Measurements from ENCODE around the gene RNF225. TPM values are rescaled to one million over a fixed set of nuclear protein-coding genes. Genes with fewer than 3 reads are reported as not detected.
"Not testable (repeated sequence)": the region's sequence is repeated elsewhere in the genome, so short reads cannot be mapped to it uniquely, and the experiment has no call there.

Gene RNF225
- total RNA-seq, 1 experiment from 2014 or later: 0.61 TPM

GRCh38 chr19:58368561-58369360 lies 26.7 kb upstream of the RNF225 start:
- intact Hi-C loops (cut with micrococcal nuclease; ENCODE audit: unreplicated experiment): no loop called here
- DNase-seq: no peak
- no peaks in the 10 kb centered on the region for H3K27me3 Mint-ChIP-seq (ENCODE audit: unreplicated experiment)
- peaks cover 4% of the 10 kb centered on the region for H3K36me3 Mint-ChIP-seq (ENCODE audit: insufficient read depth, unreplicated experiment)
- TF ChIP-seq CTCF (IDR thresholded peaks at IDR 0.05; ENCODE audit: unreplicated experiment): no peak
- no peaks in the 10 kb centered on the region for H3K9me3 Mint-ChIP-seq (ENCODE audit: low read depth, unreplicated experiment)
- BruUV-seq (replicated peaks): no TSS peak
- no peak overlapping the region for H3K27ac Mint-ChIP-seq (ENCODE audit: unreplicated experiment)
- CTCF ChIA-PET: interaction anchor here (0.6 kb wide), 1 partner anchor 117 kb away, joined by 4 read pairs; no protein-coding TSS in a partner anchor
- H3K4me1 Mint-ChIP-seq (ENCODE audit: low read depth, unreplicated experiment): no peaks in the 10 kb centered on the region
- H3K4me3 Mint-ChIP-seq (ENCODE audit: low read depth, unreplicated experiment): no peak overlapping the region

GRCh38 chr19:58372311-58373133 lies 22.9 kb upstream of the RNF225 start:
- Mint-ChIP-seq H3K4me1 (ENCODE audit: low read depth, unreplicated experiment) (no peaks in the 10 kb centered on the region), H3K27ac (ENCODE audit: unreplicated experiment) (no peak overlapping the region), H3K9me3 (ENCODE audit: low read depth, unreplicated experiment) (peaks cover 4% of the 10 kb centered on the region), H3K27me3 (ENCODE audit: unreplicated experiment) (no peaks in the 10 kb centered on the region), H3K4me3 (ENCODE audit: low read depth, unreplicated experiment) (no peak overlapping the region), H3K36me3 (ENCODE audit: insufficient read depth, unreplicated experiment) (peaks cover 11% of the 10 kb centered on the region)
- TF ChIP-seq CTCF (IDR thresholded peaks at IDR 0.05; ENCODE audit: unreplicated experiment): no peak
- CTCF ChIA-PET: interaction anchor here (0.6 kb wide), 1 partner anchor 118 kb away, joined by 3 read pairs; no protein-coding TSS in a partner anchor
- no peak for DNase-seq
- intact Hi-C loops (cut with micrococcal nuclease; ENCODE audit: unreplicated experiment): no loop called here
- BruUV-seq (replicated peaks): no TSS peak

GRCh38 chr19:58374200-58374599 lies 21.3 kb upstream of the RNF225 start:
- CTCF ChIA-PET: no interaction called here
- intact Hi-C loops (cut with micrococcal nuclease; ENCODE audit: unreplicated experiment): no loop called here
- DNase-seq: no peak
- Mint-ChIP-seq H3K36me3 (ENCODE audit: insufficient read depth, unreplicated experiment) (peaks cover 12% of the 10 kb centered on the region), H3K27me3 (ENCODE audit: unreplicated experiment) (no peaks in the 10 kb centered on the region), H3K4me3 (ENCODE audit: low read depth, unreplicated experiment) (no peak overlapping the region), H3K27ac (ENCODE audit: unreplicated experiment) (no peak overlapping the region), H3K9me3 (ENCODE audit: low read depth, unreplicated experiment) (peaks cover 4% of the 10 kb centered on the region), H3K4me1 (ENCODE audit: low read depth, unreplicated experiment) (no peaks in the 10 kb centered on the region)
- no TSS peak for BruUV-seq (replicated peaks)
- no peak for TF ChIP-seq CTCF (IDR thresholded peaks at IDR 0.05; ENCODE audit: unreplicated experiment)

GRCh38 chr19:58376724-58377123 lies 18.7 kb upstream of the RNF225 start:
- BruUV-seq (replicated peaks); H3K27me3 Mint-ChIP-seq (ENCODE audit: unreplicated experiment); intact Hi-C loops (cut with micrococcal nuclease; ENCODE audit: unreplicated experiment); DNase-seq; H3K9me3 Mint-ChIP-seq (ENCODE audit: low read depth, unreplicated experiment); H3K27ac Mint-ChIP-seq (ENCODE audit: unreplicated experiment); H3K4me1 Mint-ChIP-seq (ENCODE audit: low read depth, unreplicated experiment); H3K4me3 Mint-ChIP-seq (ENCODE audit: low read depth, unreplicated experiment): not testable (repeated sequence)
- CTCF ChIA-PET: interaction anchor here (0.7 kb wide), 1 partner anchor 36 kb away, joined by 6 read pairs; no protein-coding TSS in a partner anchor
- H3K36me3 Mint-ChIP-seq (ENCODE audit: insufficient read depth, unreplicated experiment): peaks cover 32% of the 10 kb centered on the region
